NCI-H2171 treated with DMSO at 0.1 percent for 48 hours (cell line): Measurements from ENCODE around the gene RASAL1.

ENCODE experiments used
- DNase-seq: peaks from one replicate; lab custom pipeline; 2025; lab: John Stamatoyannopoulos, UW

The RASAL1 gene

DNA sequence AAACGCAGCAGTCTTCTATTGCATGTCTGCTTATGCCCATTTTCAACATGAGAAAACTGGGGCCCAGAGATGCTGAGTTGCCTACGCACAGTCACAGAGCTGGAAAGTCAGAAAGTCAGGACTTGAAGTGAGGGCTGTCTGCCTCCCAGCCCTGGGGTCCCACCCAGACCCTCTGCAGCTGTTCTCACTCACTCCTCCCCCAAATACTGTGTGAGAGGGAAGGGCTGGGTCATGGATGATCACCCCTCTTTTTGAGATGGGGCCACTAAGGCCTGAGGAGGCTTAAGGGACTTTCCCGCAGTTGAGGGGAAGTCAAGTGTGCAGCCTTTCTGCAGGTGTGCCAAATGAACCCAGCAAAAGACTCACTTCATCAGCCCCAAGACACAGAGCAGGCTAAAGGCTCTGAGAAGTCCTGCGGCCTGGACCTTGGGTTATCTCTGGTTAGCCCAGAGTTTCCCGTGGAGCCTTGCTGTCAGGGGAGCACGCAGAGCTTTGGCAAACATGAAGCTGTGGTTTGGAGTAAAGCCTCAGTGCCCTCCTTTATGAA, 60.4 kb downstream of the RASAL1 start:
- no peak for DNase-seq

DNA sequence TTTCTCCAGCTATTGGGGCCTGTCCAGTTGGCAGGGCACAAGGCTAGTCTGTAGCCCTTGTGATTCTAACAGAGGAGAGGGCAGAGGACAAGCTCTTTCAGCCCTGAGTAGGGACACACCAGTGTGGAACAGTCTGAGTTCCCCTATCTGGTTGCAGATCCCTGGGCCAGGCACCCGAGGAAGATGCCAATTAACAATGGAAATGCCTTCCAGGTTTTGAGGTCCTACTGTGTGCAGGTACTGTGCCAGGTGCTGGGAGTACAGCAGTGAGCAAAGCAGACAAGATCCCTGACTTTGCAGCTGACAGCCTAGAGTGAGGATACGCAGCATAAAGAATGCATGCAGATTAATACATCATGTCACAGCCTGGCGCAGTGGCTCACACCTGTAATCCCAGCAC, 62.0 kb downstream of the RASAL1 start:
- DNase-seq: no peak

DNA sequence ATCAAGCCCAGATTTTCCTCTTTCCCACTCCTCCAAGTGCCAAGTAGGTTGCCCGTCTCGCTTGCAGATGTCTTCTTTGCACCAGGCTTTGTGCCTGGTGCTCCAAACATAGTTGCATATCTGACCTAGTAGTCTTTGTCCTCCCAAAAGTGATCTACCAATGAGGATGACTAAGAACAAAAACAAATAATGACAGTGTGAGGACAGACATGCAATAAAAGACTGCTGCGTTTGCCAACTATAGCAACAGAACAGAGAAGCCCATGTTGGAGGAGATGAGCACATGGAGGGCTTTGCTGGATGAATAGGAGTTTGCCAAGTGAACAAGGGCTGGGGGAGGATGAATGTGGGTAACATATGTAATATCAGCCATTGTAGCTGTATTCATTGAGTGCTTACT, 63.4 kb downstream of the RASAL1 start:
- DNase-seq: no peak

DNA sequence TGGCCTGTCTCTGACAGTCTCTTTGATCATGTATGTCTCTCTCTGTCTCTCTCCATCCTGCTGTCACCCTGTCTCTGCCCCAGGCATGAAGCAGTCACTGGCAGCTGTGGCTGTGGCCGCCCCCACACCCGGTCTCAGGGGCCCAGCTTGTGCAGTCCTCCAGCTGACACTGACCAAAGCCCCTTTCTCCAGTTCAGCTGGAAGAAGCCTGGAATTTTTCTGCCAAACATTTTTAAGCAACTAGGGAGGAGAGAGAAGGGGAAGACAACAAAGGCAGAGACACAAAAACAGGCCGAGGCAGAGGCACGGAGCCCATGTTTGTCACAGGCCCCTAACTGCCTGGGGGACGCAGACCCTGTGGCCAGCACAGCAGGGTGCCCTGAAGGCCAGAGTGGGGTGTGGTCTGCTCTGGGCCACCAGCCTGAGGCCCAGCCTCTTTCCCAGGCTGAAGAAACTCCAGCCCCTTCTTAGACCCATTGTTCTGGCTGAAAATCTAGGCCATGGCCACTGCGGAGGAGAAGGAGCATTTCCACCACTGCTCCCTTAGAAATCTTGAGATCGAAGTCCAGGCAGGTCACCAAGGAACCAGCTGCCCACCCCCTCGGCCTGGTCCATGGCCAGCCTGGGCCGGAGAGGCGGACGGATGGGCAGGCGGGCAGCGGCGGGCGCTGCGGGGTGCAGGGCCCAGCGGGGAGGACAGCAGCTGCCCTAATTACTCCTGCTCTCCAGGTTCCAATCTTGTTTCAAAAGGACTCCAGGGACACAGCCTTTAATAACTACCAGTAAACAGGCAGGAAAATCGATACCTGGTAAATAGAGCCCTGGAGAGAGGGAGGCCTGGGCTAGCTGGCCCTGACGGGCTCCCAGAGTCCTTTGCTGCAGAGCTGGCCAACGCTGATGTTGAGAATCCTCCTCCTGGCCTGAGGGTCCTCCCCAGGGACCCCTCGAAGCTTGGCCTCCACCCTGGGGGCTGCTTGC, 64.1 kb downstream of the RASAL1 start:
- DNase-seq: peak; percentile 55

- no peak for DNase-seq
Observed at GRCh38 chr12:113070117-113070906, 65.2 kb downstream of the RASAL1 start.

GRCh38 chr12:113069751-113070116, 65.8 kb downstream of the RASAL1 start:
- DNase-seq: no peak

GRCh38 chr12:113069149-113069548, 66.4 kb downstream of the RASAL1 start:
- no peak for DNase-seq

DNA sequence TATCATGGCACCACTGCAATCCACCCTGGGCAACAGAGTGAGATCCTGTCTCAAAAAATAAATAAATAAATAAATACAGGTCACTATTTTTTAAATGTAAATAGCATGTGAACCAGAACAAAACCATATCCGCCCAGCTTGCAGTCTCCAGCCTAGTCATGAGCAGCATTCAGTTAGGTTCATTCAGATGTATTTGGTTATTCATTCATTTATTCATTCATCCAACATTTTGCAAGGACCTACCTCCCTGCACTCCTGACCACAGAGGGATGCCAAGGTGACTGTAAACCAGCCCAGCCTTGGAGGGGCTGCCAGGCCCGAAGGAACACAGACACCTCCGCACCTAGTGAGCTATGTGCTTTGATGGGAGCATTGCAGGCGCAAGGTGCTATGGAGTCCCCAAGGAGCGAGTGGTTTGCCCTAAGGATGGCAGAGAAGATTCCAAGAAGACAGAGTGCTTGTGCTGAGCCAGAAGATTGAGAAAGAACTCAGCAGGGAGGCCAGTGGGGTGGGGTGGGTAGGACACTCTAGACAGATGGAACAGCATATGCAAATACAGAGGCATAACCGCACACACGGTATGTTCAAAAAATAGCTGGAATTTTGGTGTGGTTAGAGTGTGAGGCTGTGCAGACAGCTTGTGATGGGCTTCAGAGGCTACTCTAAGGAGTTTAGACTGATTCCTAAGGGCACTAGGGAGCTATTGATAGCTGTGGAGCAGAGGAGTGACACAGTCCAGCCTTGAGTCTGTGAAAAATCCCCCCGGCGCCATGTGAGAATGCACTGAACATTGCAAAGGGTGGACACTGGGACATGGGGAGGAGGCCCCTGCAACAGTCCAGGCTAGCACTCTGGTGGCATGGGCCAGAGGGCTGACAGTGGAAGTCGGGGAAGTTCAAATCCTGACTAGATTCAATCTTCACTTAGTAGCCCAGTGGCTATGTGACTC, 67.3 kb downstream of the RASAL1 start:
- peak; percentile 39 for DNase-seq

GRCh38 chr12:113066813-113067400, 68.7 kb downstream of the RASAL1 start:
- no peak for DNase-seq

- peak; percentile 64 for DNase-seq
Observed at GRCh38 chr12:113065126-113066007, 70.2 kb downstream of the RASAL1 start.

DNA sequence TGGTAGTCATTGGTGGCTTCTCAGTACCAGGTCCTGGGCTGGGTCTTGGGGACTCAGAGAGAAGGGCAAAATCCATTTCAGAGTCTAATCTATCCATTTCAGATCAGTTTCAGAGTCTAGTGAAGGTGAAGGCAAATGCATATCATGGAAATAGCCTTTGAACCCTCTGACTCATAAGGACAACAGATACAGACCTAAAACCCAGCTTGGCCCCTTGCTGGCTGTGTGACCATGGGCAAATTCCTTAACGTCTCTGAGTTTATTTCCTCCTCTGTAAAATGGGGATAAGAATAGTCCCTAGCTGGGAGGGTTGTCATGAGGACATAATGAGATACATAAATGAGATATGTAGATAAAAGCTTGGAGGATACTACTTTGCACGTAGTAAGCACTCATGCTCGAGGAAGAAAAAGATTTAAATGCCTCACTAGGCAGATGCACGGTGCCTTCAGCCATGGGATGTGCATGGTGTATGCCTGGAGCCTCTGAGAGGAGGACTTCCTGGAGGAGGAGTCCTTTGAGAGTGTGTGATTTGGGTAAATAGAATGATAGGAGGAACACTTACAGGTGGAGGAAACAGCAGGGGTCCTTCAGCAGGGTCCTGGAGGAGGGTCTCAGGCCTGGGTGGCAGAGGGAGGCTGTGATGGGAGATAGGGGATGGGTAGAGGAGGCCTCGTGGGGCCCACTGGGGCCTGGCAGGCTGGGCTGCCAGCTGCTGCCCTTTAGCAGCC, 71.0 kb downstream of the RASAL1 start:
- DNase-seq: peak; percentile 92

GRCh38 chr12:113063396-113064350, 71.9 kb downstream of the RASAL1 start:
- no peak for DNase-seq

- DNase-seq: peak; percentile 25
Observed at GRCh38 chr12:113062502-113063395, 72.8 kb downstream of the RASAL1 start.

GRCh38 chr12:113061061-113061694, 74.4 kb downstream of the RASAL1 start:
- peak; percentile 54 for DNase-seq

DNA sequence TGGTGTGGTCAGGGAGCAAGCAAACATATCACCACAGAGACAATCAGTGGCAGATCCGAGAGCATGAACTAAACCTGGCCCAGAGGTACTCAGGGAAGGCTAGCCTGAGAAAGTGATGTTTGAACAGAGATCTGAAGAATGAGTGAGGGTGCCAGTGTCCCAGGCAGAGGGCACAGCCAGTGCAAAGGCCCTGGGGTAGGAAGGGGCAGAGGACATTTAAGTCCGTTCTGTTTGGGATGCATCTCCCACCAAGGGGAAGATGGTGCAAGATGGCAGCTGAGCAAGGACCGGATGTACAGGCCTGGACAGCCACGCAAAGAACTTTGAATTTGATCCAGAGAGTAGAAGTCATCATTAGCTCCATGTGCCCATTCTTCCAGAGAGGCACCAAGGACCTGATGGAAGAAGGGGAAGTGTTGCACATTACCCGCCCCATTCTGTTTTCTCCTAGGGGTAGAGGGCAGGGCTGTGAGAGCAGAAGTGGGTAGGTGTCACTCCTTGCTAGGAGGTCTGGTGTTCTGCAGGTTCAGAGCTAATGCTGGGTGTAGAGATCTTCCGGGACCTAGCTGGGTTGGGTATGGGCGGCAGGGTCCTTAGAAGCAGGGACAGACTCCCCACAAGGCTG, 75.1 kb downstream of the RASAL1 start:
- no peak for DNase-seq

GRCh38 chr12:113059071-113059595, 76.4 kb downstream of the RASAL1 start:
- DNase-seq: no peak
